WTC11 (cell line): Measurements from ENCODE around the gene PPFIBP1. TPM values are rescaled to one million over a fixed set of nuclear protein-coding genes. Genes with fewer than 3 reads are reported as not detected.

Source experiments
- ATAC-seq: fragments of 200-7000 bp; cut with Tn5 transposase; 2 replicates; pipeline ENCODE4 v1.10.0; 2021; ENCODE audit warnings: mild to moderate bottlenecking, moderate library complexity
- CTCF ChIA-PET: fragments of 300-600 bp; sonication (Branson Sonifier 250); formaldehyde crosslinking; loops from one replicate; lab custom pipeline; 2021; ENCODE audit warnings: antibody characterized with exemption; lab: Charles Lee
- POLR2A ChIA-PET: fragments of 350-600 bp; sonication (Branson Sonifier 250); formaldehyde crosslinking; loops from one replicate; lab custom pipeline; 2021; ENCODE audit warnings: antibody characterized with exemption; lab: Charles Lee
- DNase-seq: peaks from one replicate; pipeline ENCODE4 v3.0.0; 2021; ENCODE audit warnings: low spot score
- H3K27ac Mint-ChIP-seq: 2 replicates; pipeline ENCODE4 v1.8.0; 2021; ENCODE audit warnings: mixed read lengths
- H3K27me3 Mint-ChIP-seq: 2 replicates; pipeline ENCODE4 v1.8.0; 2021; ENCODE audit warnings: low read depth, mild to moderate bottlenecking, moderate library complexity, mixed read lengths
- H3K36me3 Mint-ChIP-seq: 2 replicates; pipeline ENCODE4 v1.8.0; 2021; ENCODE audit warnings: mixed read lengths
- H3K4me1 Mint-ChIP-seq: 2 replicates; pipeline ENCODE4 v1.8.0; 2022; ENCODE audit warnings: mixed read lengths
- H3K4me3 Mint-ChIP-seq: 2 replicates; pipeline ENCODE4 v1.8.0; 2021; ENCODE audit warnings: mild to moderate bottlenecking, moderate library complexity, mixed read lengths
- H3K9me3 Mint-ChIP-seq: 2 replicates; pipeline ENCODE4 v1.8.0; 2021; ENCODE audit warnings: mixed read lengths
- ATF6 ChIP-seq: sonication (generic); formaldehyde crosslinking; IDR thresholded peaks from 2 replicates; pipeline ENCODE4 v1.8.1; 2023; ENCODE audit warnings: mild to moderate bottlenecking, missing genetic modification reagents
- FOXJ3 ChIP-seq: sonication (generic); formaldehyde crosslinking; IDR thresholded peaks from 2 replicates; pipeline ENCODE4 v1.9.0; 2021; ENCODE audit warnings: missing genetic modification reagents, mild to moderate bottlenecking, borderline replicate concordance
- HMGA2 ChIP-seq: fragments of 250-450 bp; sonication (Bioruptor Pico); IDR thresholded peaks from 2 replicates; pipeline ENCODE4 v1.4.0; 2021; ENCODE audit warnings: mild to moderate bottlenecking, moderate library complexity
- IRF2 ChIP-seq: sonication (generic); formaldehyde crosslinking; IDR thresholded peaks from 2 replicates; pipeline ENCODE4 v1.8.0; 2022; ENCODE audit warnings: low read depth, missing genetic modification reagents, borderline replicate concordance
- NFE2L1 ChIP-seq: sonication (generic); formaldehyde crosslinking; IDR thresholded peaks from 2 replicates; pipeline ENCODE4 v1.8.1; 2023; ENCODE audit warnings: missing genetic modification reagents
- NR1H2 ChIP-seq: sonication (generic); formaldehyde crosslinking; IDR thresholded peaks from 2 replicates; pipeline ENCODE4 v1.9.0; 2021; ENCODE audit warnings: mild to moderate bottlenecking, moderate library complexity, missing genetic modification reagents
- ZNF219 ChIP-seq: sonication (generic); formaldehyde crosslinking; IDR thresholded peaks from 2 replicates; pipeline ENCODE4 v1.8.0; 2023; ENCODE audit warnings: missing genetic modification reagents, mild to moderate bottlenecking, borderline replicate concordance
- ZNF532 ChIP-seq: fragments of 250-450 bp; sonication (Bioruptor Pico); IDR thresholded peaks from 2 replicates; pipeline ENCODE4 v1.9.0; 2021; ENCODE audit warnings: mild to moderate bottlenecking, borderline replicate concordance
- total RNA-seq: library from RNA; stranded (reverse); gene quantifications from 3 replicates; pipeline ENCODE4 v1.2.3, GENCODE V29; 2021
- TF ChIP-seq, protein P1 (sequence below): sonication (generic); formaldehyde crosslinking; IDR thresholded peaks from 2 replicates; pipeline ENCODE4 v1.8.0; 2022; ENCODE audit warnings: mild to moderate bottlenecking, missing genetic modification reagents
- TF ChIP-seq, protein P2 (sequence below): fragments of 250-450 bp; sonication (Bioruptor Pico); IDR thresholded peaks from 2 replicates; pipeline ENCODE4 v1.8.0; 2021; ENCODE audit warnings: mild to moderate bottlenecking
- TF ChIP-seq, protein P3 (sequence below): fragments of 250-450 bp; sonication (Bioruptor Pico); conservative IDR thresholded peaks from 2 replicates; pipeline ENCODE4 v1.9.0; 2021; ENCODE audit warnings: mild to moderate bottlenecking

PPFIBP1 gene
- total RNA-seq, 1 experiment from 2014 or later = 27.7 TPM

DNA sequence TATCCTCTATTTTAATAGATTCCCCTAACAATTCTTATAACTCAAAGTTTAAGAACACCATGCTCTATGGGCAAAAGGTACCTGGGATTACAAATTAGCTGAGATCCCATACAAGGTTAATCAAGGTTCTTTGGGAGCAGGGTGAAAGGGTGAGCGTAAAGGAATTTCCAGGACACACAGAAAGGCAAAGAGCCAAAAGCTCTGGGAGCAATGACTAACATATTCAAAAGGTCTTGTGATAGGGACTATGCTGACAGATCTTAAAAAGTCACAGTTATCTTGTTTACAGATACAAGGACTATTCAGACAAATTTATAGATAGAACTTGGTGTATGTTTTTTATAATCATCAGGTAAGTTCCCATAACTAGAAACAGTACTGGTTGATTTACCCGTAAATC is 19.5 kb upstream of the PPFIBP1 start:
- no peak for TF ChIP-seq ATF6 (CRISPR knock-in tag)
- Mint-ChIP-seq H3K27me3 (no peaks in the 10 kb centered on the region; the same call in 1 of the 2 replicates), H3K27ac (no peak overlapping the region), H3K4me3 (no peak overlapping the region), H3K9me3 (no peaks in the 10 kb centered on the region; the same call in 1 of the 2 replicates), H3K36me3 (no peaks in the 10 kb centered on the region), H3K4me1 (0 out of 2 replicates have a peak, but pooled peaks cover 3% of the 10 kb centered on the region)
- no peak for ATAC-seq
- no peak for DNase-seq
- POLR2A ChIA-PET = no interaction called here
- CTCF ChIA-PET = no interaction called here

DNA sequence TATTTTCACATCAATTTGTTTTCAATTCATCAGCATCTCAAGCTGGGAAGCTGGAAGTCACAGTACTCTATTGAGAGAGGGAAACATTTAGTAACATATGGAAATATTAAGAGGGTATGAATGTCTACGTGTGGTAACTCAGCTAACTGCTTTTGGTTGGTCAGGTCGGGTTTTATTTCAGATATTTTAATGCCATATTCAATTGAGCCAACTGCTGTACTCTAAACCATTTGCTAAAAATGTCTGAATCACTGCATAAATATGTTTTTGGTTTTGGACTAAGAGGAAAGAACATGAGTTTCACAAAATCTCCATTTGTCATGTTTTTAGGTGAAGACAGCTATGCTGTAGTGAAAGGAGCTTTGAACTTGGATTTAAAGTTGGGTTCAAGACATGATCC is 18.9 kb upstream of the PPFIBP1 start:
- POLR2A ChIA-PET = no interaction called here
- Mint-ChIP-seq H3K4me3 (no peak overlapping the region), H3K27ac (no peak overlapping the region), H3K9me3 (no peaks in the 10 kb centered on the region; the same call in 1 of the 2 replicates), H3K4me1 (0 out of 2 replicates have a peak, but pooled peaks cover 3% of the 10 kb centered on the region), H3K27me3 (no peaks in the 10 kb centered on the region; the same call in 1 of the 2 replicates), H3K36me3 (no peaks in the 10 kb centered on the region)
- TF ChIP-seq FOXJ3 (no peak), NFE2L1 (CRISPR knock-in tag) (no peak), HMGA2 (CRISPR knock-in tag) (no peak), ZNF532 (CRISPR knock-in tag) (no peak), NR1H2 (CRISPR knock-in tag) (no peak), ZNF219 (CRISPR knock-in tag) (no peak), IRF2 (CRISPR knock-in tag) (no peak)
- TF ChIP-seq, protein P1, sequence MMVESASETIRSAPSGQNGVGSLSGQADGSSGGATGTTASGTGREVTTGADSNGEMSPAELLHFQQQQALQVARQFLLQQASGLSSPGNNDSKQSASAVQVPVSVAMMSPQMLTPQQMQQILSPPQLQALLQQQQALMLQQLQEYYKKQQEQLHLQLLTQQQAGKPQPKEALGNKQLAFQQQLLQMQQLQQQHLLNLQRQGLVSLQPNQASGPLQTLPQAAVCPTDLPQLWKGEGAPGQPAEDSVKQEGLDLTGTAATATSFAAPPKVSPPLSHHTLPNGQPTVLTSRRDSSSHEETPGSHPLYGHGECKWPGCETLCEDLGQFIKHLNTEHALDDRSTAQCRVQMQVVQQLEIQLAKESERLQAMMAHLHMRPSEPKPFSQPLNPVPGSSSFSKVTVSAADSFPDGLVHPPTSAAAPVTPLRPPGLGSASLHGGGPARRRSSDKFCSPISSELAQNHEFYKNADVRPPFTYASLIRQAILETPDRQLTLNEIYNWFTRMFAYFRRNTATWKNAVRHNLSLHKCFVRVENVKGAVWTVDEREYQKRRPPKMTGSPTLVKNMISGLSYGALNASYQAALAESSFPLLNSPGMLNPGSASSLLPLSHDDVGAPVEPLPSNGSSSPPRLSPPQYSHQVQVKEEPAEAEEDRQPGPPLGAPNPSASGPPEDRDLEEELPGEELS = no peak
- TF ChIP-seq, protein P2, sequence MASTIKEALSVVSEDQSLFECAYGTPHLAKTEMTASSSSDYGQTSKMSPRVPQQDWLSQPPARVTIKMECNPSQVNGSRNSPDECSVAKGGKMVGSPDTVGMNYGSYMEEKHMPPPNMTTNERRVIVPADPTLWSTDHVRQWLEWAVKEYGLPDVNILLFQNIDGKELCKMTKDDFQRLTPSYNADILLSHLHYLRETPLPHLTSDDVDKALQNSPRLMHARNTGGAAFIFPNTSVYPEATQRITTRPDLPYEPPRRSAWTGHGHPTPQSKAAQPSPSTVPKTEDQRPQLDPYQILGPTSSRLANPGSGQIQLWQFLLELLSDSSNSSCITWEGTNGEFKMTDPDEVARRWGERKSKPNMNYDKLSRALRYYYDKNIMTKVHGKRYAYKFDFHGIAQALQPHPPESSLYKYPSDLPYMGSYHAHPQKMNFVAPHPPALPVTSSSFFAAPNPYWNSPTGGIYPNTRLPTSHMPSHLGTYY (CRISPR knock-in tag) = no peak
- TF ChIP-seq, protein P3, sequence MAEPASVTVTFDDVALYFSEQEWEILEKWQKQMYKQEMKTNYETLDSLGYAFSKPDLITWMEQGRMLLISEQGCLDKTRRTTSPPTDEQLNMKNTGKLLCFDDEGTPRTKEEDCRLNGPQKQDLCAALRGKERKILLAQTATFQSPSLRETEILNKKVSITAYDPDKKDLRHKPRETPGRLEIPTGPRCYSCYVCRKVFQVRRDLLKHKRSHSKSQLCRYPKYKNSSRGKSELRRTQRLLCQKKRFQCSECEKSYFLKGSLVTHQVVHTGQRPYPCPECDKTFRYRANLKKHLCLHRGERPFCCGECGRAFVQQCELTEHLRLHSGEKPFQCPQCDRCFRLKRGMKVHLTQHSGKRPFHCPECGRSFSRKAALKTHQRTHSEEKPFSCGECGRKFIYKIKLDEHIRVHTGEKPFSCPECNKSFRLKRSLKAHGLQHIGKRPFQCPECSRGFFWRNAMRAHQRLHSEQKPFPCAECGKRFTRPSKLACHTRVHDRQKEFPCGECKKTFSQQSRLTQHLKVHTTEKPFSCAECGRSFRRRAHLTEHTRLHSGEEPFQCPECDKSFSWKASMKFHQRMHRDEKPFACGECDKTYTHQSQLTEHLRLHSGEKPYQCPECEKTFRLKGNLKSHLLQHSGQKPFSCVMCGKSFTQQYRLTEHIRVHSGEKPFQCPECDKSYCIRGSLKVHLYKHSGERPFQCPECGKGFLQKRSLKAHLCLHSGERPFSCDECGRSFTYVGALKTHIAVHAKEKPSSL (CRISPR knock-in tag) = no peak
- CTCF ChIA-PET = no interaction called here
- no peak for ATAC-seq
- DNase-seq = no peak
